ENCODE results near the gene CELF6.

CELF6 gene

GRCh38 chr15:72319985-72320671 lies at the start of gene CELF6:
TSS of gene CELF6 (minus strand) at chr15:72320157. CDS start at chr15:72319874, 283 bp downstream.
- DNase-seq (ENCODE audit: low read depth), result peak; percentile 51

GRCh38 chr15:72368899-72369298 lies 48.9 kb upstream of the CELF6 start:
- no peak for DNase-seq (ENCODE audit: low read depth)

- no peak for DNase-seq (ENCODE audit: low read depth)
Measured at GRCh38 chr15:72368325-72368724, 48.4 kb upstream of the CELF6 start.

- DNase-seq (ENCODE audit: low read depth), result no peak
Measured at GRCh38 chr15:72365844-72366243, 45.9 kb upstream of the CELF6 start.

GRCh38 chr15:72361176-72361575 lies 41.2 kb upstream of the CELF6 start:
- DNase-seq (ENCODE audit: low read depth), result no peak

- no peak for DNase-seq (ENCODE audit: low read depth)
Measured at GRCh38 chr15:72358650-72359171, 38.8 kb upstream of the CELF6 start.

- no peak for DNase-seq (ENCODE audit: low read depth)
Measured at GRCh38 chr15:72358121-72358520, 38.2 kb upstream of the CELF6 start.

GRCh38 chr15:72354496-72354895 lies 34.5 kb upstream of the CELF6 start:
- DNase-seq (ENCODE audit: low read depth), result no peak

- no peak for DNase-seq (ENCODE audit: low read depth)
Measured at GRCh38 chr15:72353266-72353665, 33.3 kb upstream of the CELF6 start.

- DNase-seq (ENCODE audit: low read depth), result no peak
Measured at GRCh38 chr15:72345806-72346205, 25.8 kb upstream of the CELF6 start.

- DNase-seq (ENCODE audit: low read depth), result no peak
Measured at GRCh38 chr15:72345280-72345679, 25.3 kb upstream of the CELF6 start.

- no peak for DNase-seq (ENCODE audit: low read depth)
Measured at GRCh38 chr15:72344602-72345001, 24.6 kb upstream of the CELF6 start.

- DNase-seq (ENCODE audit: low read depth), result peak; percentile 24
Measured at GRCh38 chr15:72342385-72342784, 22.4 kb upstream of the CELF6 start.

GRCh38 chr15:72341361-72341760 lies 21.4 kb upstream of the CELF6 start:
- no peak for DNase-seq (ENCODE audit: low read depth)

GRCh38 chr15:72340366-72340765 lies 20.4 kb upstream of the CELF6 start:
- DNase-seq (ENCODE audit: low read depth), result no peak

GRCh38 chr15:72339777-72340177 lies 19.8 kb upstream of the CELF6 start:
- no peak for DNase-seq (ENCODE audit: low read depth)

GRCh38 chr15:72338617-72339321 lies 18.8 kb upstream of the CELF6 start:
- no peak for DNase-seq (ENCODE audit: low read depth)

GRCh38 chr15:72338148-72338547 lies 18.2 kb upstream of the CELF6 start:
- no peak for DNase-seq (ENCODE audit: low read depth)

GRCh38 chr15:72334842-72335241 lies 14.9 kb upstream of the CELF6 start:
- no peak for DNase-seq (ENCODE audit: low read depth)

- no peak for DNase-seq (ENCODE audit: low read depth)
Measured at GRCh38 chr15:72331021-72331420, 11.1 kb upstream of the CELF6 start.

- DNase-seq (ENCODE audit: low read depth), result no peak
Measured at GRCh38 chr15:72323752-72324151, 3.8 kb upstream of the CELF6 start.

- peak; percentile 20 for DNase-seq (ENCODE audit: low read depth)
Measured at GRCh38 chr15:72319360-72319984, 485 bp downstream of the CELF6 start.

- no peak for DNase-seq (ENCODE audit: low read depth)
Measured at GRCh38 chr15:72318408-72318942, 1.5 kb downstream of the CELF6 start.

Data from activated T-cell treated with anti-CD3 and anti-CD28 coated beads for 1 hour (primary cell).